ENCODE results near the gene CHAD. TPM values are rescaled to one million over a fixed set of nuclear protein-coding genes. Genes with fewer than 3 reads are reported as not detected.

Gene CHAD
- total and polyA plus RNA-seq, 8 donors = 0.45 to 12.0 (median 4.9) TPM; not detected in 1

- Histone ChIP-seq H3K4me3 (no peak overlapping the region), H3K27ac (peak overlapping the region in 3 of 5 donors; percentile 12 to 46 (median 32)), H3K4me1 (peaks cover 27 to 82% (median 57%) of the 10 kb centered on the region in 4 donors), H3K27me3 (no peaks in the 10 kb centered on the region), H3K36me3 (peaks cover 0 to 3% (median 0%) of the 10 kb centered on the region in 4 donors), H3K9me3 (no peaks in the 10 kb centered on the region)
- DNase-seq = no peak
- TF ChIP-seq POLR2A (IDR thresholded peaks at IDR 0.05) (no peak), POLR2AphosphoS5 (IDR thresholded peaks at IDR 0.05) (no peak), EP300 (IDR thresholded peaks at IDR 0.05) (no peak), CTCF (IDR thresholded peaks at IDR 0.05) (no peak)
- intact Hi-C loops (cut with DNase I; ENCODE audit: low total_unique reads) = no loop called here
- 91 to 95% (median 93%) methylated on average over 6 of the region's 6 CpGs for WGBS, 5 donors
Measured at GRCh38 chr17:50444841-50445715, 23.6 kb downstream of the CHAD start.

GRCh38 chr17:50443505-50443974 lies 25.1 kb downstream of the CHAD start:
- 15 to 39% (median 33%) methylated on average over 3 of the region's 3 CpGs for WGBS, 5 donors
- H3K27me3 ChIP-seq = no peaks in the 10 kb centered on the region
- peaks cover 35 to 89% (median 64%) of the 10 kb centered on the region in 4 donors for H3K4me1 ChIP-seq
- peak overlapping the region; percentile 45 to 67 (median 56) for H3K27ac ChIP-seq
- no peak overlapping the region for H3K4me3 ChIP-seq
- TF ChIP-seq CTCF (IDR thresholded peaks at IDR 0.05) (no peak), POLR2AphosphoS5 (IDR thresholded peaks at IDR 0.05) (no peak), EP300 (IDR thresholded peaks at IDR 0.05) (no peak), POLR2A (IDR thresholded peaks at IDR 0.05) (no peak)
- no peaks in the 10 kb centered on the region for H3K9me3 ChIP-seq
- no peak for DNase-seq
- H3K36me3 ChIP-seq = no peaks in the 10 kb centered on the region
- intact Hi-C loops (cut with DNase I; ENCODE audit: low total_unique reads) = no loop called here

GRCh38 chr17:50440838-50441829 lies 27.5 kb downstream of the CHAD start:
- Histone ChIP-seq H3K4me1 (peaks cover 34 to 69% (median 49%) of the 10 kb centered on the region in 4 donors), H3K27me3 (no peaks in the 10 kb centered on the region), H3K36me3 (peaks cover 0 to 14% (median 4%) of the 10 kb centered on the region in 4 donors), H3K27ac (peak overlapping the region; percentile 69 to 86 (median 77)), H3K9me3 (no peaks in the 10 kb centered on the region), H3K4me3 (no peak overlapping the region)
- 69 to 79% (median 71%) methylated on average over 10 of the region's 10 CpGs for WGBS, 5 donors
- DNase-seq = no peak
- TF ChIP-seq POLR2A (IDR thresholded peaks at IDR 0.05) (no peak), CTCF (IDR thresholded peaks at IDR 0.05) (no peak), EP300 (IDR thresholded peaks at IDR 0.05) (no peak), POLR2AphosphoS5 (IDR thresholded peaks at IDR 0.05) (no peak)
- intact Hi-C loops (cut with DNase I; ENCODE audit: low total_unique reads) = no loop called here
